ENCODE results near the gene ACOT9.

Gene ACOT9

DNA sequence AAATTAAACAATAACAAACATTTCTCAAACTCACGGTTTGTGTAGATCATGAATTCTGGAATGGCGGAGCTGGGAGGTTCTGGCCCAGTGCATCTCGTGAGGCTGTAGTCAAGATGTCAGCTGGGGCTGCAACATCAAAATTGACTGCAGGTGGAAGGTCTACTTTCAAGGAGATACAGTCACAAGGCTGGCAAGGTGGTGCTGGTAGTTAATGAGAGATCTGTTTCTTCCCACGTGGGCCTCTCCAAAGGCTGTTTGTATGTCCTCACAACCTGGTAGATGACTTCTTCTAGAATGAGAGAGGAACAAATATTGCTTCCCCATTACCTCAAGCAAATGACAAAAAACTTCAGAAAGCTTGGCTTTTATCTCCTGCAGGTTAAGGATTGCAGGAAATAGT, 83.7 kb downstream of the ACOT9 start:
- TF ChIP-seq EP300 (IDR thresholded peaks at IDR 0.05; ENCODE audit: borderline replicate concordance), result no peak
- no peak for TF ChIP-seq FOXM1 (IDR thresholded peaks at IDR 0.05; ENCODE audit: borderline replicate concordance, low read depth)
- no peak for TF ChIP-seq TEAD4 (IDR thresholded peaks at IDR 0.05)
- TF ChIP-seq, protein P1, sequence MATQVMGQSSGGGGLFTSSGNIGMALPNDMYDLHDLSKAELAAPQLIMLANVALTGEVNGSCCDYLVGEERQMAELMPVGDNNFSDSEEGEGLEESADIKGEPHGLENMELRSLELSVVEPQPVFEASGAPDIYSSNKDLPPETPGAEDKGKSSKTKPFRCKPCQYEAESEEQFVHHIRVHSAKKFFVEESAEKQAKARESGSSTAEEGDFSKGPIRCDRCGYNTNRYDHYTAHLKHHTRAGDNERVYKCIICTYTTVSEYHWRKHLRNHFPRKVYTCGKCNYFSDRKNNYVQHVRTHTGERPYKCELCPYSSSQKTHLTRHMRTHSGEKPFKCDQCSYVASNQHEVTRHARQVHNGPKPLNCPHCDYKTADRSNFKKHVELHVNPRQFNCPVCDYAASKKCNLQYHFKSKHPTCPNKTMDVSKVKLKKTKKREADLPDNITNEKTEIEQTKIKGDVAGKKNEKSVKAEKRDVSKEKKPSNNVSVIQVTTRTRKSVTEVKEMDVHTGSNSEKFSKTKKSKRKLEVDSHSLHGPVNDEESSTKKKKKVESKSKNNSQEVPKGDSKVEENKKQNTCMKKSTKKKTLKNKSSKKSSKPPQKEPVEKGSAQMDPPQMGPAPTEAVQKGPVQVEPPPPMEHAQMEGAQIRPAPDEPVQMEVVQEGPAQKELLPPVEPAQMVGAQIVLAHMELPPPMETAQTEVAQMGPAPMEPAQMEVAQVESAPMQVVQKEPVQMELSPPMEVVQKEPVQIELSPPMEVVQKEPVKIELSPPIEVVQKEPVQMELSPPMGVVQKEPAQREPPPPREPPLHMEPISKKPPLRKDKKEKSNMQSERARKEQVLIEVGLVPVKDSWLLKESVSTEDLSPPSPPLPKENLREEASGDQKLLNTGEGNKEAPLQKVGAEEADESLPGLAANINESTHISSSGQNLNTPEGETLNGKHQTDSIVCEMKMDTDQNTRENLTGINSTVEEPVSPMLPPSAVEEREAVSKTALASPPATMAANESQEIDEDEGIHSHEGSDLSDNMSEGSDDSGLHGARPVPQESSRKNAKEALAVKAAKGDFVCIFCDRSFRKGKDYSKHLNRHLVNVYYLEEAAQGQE (IDR thresholded peaks at IDR 0.05; ENCODE audit: low read depth), result no peak
- no peak for TF ChIP-seq CEBPB (IDR thresholded peaks at IDR 0.05)

DNA sequence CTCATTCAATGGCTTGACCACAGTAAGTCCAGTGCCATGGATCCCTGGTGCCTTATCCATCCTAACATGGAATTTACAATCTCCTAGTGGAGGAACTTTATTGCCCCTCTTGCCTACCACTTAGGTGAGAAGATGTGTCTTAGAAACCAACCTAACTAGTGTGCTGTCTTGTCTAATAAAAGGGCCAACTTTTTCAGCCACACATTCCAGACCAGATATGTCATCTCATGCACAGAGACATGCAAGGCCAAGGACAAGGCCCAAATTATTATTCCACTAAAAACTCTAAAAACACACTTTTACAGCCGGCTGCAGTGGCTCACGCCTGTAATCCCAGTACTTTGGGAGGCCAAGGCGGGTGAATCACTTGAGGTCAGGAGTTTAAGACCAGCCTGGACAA, 86.4 kb downstream of the ACOT9 start:
- no peak for TF ChIP-seq TAF1 (IDR thresholded peaks at IDR 0.05; ENCODE audit: low read depth)
- no peak for TF ChIP-seq NFIC (IDR thresholded peaks at IDR 0.05)
- TF ChIP-seq RAD21 (IDR thresholded peaks at IDR 0.05; ENCODE audit: low read depth), result no peak
- TF ChIP-seq, protein P2, sequence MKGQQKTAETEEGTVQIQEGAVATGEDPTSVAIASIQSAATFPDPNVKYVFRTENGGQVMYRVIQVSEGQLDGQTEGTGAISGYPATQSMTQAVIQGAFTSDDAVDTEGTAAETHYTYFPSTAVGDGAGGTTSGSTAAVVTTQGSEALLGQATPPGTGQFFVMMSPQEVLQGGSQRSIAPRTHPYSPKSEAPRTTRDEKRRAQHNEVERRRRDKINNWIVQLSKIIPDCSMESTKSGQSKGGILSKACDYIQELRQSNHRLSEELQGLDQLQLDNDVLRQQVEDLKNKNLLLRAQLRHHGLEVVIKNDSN (IDR thresholded peaks at IDR 0.05), result no peak
- no peak for TF ChIP-seq TCF12 (IDR thresholded peaks at IDR 0.05; ENCODE audit: low read depth)
- TF ChIP-seq, protein P3, sequence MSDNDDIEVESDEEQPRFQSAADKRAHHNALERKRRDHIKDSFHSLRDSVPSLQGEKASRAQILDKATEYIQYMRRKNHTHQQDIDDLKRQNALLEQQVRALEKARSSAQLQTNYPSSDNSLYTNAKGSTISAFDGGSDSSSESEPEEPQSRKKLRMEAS (IDR thresholded peaks at IDR 0.05), result no peak
- no peak for TF ChIP-seq TEAD4 (IDR thresholded peaks at IDR 0.05)
- TF ChIP-seq YY1 (IDR thresholded peaks at IDR 0.05; ENCODE audit: low read depth), result no peak
- TF ChIP-seq EP300 (IDR thresholded peaks at IDR 0.05; ENCODE audit: borderline replicate concordance), result no peak
- TF ChIP-seq CEBPB (IDR thresholded peaks at IDR 0.05), result no peak
- no peak for TF ChIP-seq ZBTB7A (IDR thresholded peaks at IDR 0.05; ENCODE audit: low read depth)
- no peak for TF ChIP-seq FOXM1 (IDR thresholded peaks at IDR 0.05; ENCODE audit: borderline replicate concordance, low read depth)
- TF ChIP-seq, protein P1 (IDR thresholded peaks at IDR 0.05; ENCODE audit: low read depth), result no peak
- TF ChIP-seq EGR1 (IDR thresholded peaks at IDR 0.05), result no peak
- TF ChIP-seq CREB1 (IDR thresholded peaks at IDR 0.05; ENCODE audit: low read depth), result no peak

DNA sequence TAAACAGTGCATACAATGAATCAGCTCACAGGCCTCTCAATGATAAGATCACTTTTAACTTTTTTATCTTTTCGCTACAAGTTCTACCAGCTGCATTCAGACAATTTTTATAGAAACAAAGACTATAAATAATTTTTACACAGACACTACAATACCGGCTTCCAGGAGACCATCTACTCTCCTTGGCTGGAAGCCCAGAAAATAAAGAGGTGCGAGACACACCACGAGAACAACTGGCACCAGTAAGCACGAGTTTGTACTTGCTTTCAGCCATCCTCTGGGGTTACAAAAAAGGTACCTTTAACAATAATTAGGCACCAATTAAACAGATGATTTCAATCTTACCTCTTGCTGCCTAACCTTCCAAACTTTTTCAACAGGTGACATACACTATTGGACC, 87.0 kb downstream of the ACOT9 start:
- no peak for TF ChIP-seq NFIC (IDR thresholded peaks at IDR 0.05)
- TF ChIP-seq RAD21 (IDR thresholded peaks at IDR 0.05; ENCODE audit: low read depth), result no peak
- no peak for TF ChIP-seq EP300 (IDR thresholded peaks at IDR 0.05; ENCODE audit: borderline replicate concordance)
- TF ChIP-seq TEAD4 (IDR thresholded peaks at IDR 0.05), result no peak
- TF ChIP-seq YY1 (IDR thresholded peaks at IDR 0.05; ENCODE audit: low read depth), result no peak
- no peak for TF ChIP-seq FOXM1 (IDR thresholded peaks at IDR 0.05; ENCODE audit: borderline replicate concordance, low read depth)
- TF ChIP-seq TAF1 (IDR thresholded peaks at IDR 0.05; ENCODE audit: low read depth), result no peak

All from Ishikawa (cell line).